GM04504 (cell line): ENCODE data around the gene CCDC71L.
"Not testable (repeated sequence)": the region's sequence is repeated elsewhere in the genome, so short reads cannot be mapped to it uniquely, and the experiment has no call there.

Source experiments
- DNase-seq: peaks from one replicate; pipeline ENCODE4 v3.0.0-alpha.2; 2012; ENCODE audit warnings: low read depth

CCDC71L gene

GRCh38 chr7:106660862-106661720 lies at the start of gene CCDC71L:
CCDC71L (minus strand) TSS chr7:106661158; CDS start chr7:106660896, 262 bp downstream.
- peak; percentile 90 for DNase-seq

GRCh38 chr7:106709604-106710003 lies 48.6 kb upstream of the CCDC71L start:
- not testable (repeated sequence) for DNase-seq

- DNase-seq, result no peak
Measured at GRCh38 chr7:106704000-106704840, 43.3 kb upstream of the CCDC71L start.

GRCh38 chr7:106693677-106694353 lies 32.9 kb upstream of the CCDC71L start:
- DNase-seq, result no peak

GRCh38 chr7:106692450-106693051 lies 31.6 kb upstream of the CCDC71L start:
- DNase-seq, result no peak

GRCh38 chr7:106688161-106688560 lies 27.2 kb upstream of the CCDC71L start:
- not testable (repeated sequence) for DNase-seq

- DNase-seq, result no peak
Measured at GRCh38 chr7:106683941-106684340, 23.0 kb upstream of the CCDC71L start.

- DNase-seq, result peak; percentile 35
Measured at GRCh38 chr7:106681815-106682495, 21.0 kb upstream of the CCDC71L start.

GRCh38 chr7:106679153-106679931 lies 18.4 kb upstream of the CCDC71L start:
- peak; percentile 55 for DNase-seq

GRCh38 chr7:106678795-106679152 lies 17.8 kb upstream of the CCDC71L start:
- no peak for DNase-seq

GRCh38 chr7:106676506-106676905 lies 15.5 kb upstream of the CCDC71L start:
- DNase-seq, result not testable (repeated sequence)

- not testable (repeated sequence) for DNase-seq
Measured at GRCh38 chr7:106673688-106674087, 12.7 kb upstream of the CCDC71L start.

GRCh38 chr7:106671930-106672329 lies 11.0 kb upstream of the CCDC71L start:
- DNase-seq, result not testable (repeated sequence)

GRCh38 chr7:106671160-106671559 lies 10.2 kb upstream of the CCDC71L start:
- DNase-seq, result no peak

- no peak for DNase-seq
Measured at GRCh38 chr7:106668861-106669524, 8.0 kb upstream of the CCDC71L start.

GRCh38 chr7:106666353-106666752 lies 5.4 kb upstream of the CCDC71L start:
- DNase-seq, result no peak

GRCh38 chr7:106664343-106664742 lies 3.4 kb upstream of the CCDC71L start:
- no peak for DNase-seq

GRCh38 chr7:106659963-106660861 lies 746 bp downstream of the CCDC71L start:
- peak; percentile 57 for DNase-seq
